RWPE2 (cell line): ENCODE measurements around the gene GAS6.

Experiments
- ATAC-seq: fragments of 200-7000 bp; cut with Tn5 transposase; 3 replicates; pipeline ENCODE4 v1.9.1; 2021; ENCODE audit warnings: low read depth
- DNase-seq: peaks from one replicate; pipeline ENCODE4 v3.0.0-alpha.2; 2020; ENCODE audit warnings: low spot score
- H3K27ac ChIP-seq: fragments of 450-650 bp; 2 replicates; pipeline ENCODE4 v1.5.1; 2017; ENCODE audit warnings: mild to moderate bottlenecking; ENCODE audit not compliant: poor library complexity, severe bottlenecking
- H3K27me3 ChIP-seq: fragments of 250-450 bp; sonication (Bioruptor Pico); 2 replicates; pipeline ENCODE4 v1.5.1; 2021; ENCODE audit warnings: mild to moderate bottlenecking, moderate library complexity; ENCODE audit not compliant: insufficient read depth, poor library complexity, severe bottlenecking
- H3K36me3 ChIP-seq: fragments of 250-450 bp; sonication (Bioruptor Pico); 2 replicates; pipeline ENCODE4 v1.5.1; 2020; ENCODE audit warnings: low read depth, mild to moderate bottlenecking, moderate library complexity
- H3K4me1 ChIP-seq: fragments of 250-450 bp; sonication (Bioruptor Pico); 2 replicates; pipeline ENCODE4 v1.5.1; 2021; ENCODE audit warnings: mild to moderate bottlenecking, moderate library complexity; ENCODE audit not compliant: insufficient read depth, poor library complexity, severe bottlenecking
- H3K4me3 ChIP-seq: fragments of 250-450 bp; sonication (Bioruptor Pico); 2 replicates; pipeline ENCODE4 v1.5.1; 2021; ENCODE audit warnings: mild to moderate bottlenecking, moderate library complexity; ENCODE audit not compliant: severe bottlenecking
- H3K9me3 ChIP-seq: fragments of 250-450 bp; sonication (Bioruptor Pico); 2 replicates; pipeline ENCODE4 v1.5.1; 2021; ENCODE audit warnings: mild to moderate bottlenecking, moderate library complexity; ENCODE audit not compliant: severe bottlenecking
- TF ChIP-seq, protein P1 (sequence below): fragments of 450-650 bp; IDR thresholded peaks from one replicate; pipeline ENCODE4 v1.5.1; 2017; ENCODE audit warnings: mild to moderate bottlenecking, moderate library complexity; ENCODE audit not compliant: poor library complexity, severe bottlenecking

Gene GAS6

DNA sequence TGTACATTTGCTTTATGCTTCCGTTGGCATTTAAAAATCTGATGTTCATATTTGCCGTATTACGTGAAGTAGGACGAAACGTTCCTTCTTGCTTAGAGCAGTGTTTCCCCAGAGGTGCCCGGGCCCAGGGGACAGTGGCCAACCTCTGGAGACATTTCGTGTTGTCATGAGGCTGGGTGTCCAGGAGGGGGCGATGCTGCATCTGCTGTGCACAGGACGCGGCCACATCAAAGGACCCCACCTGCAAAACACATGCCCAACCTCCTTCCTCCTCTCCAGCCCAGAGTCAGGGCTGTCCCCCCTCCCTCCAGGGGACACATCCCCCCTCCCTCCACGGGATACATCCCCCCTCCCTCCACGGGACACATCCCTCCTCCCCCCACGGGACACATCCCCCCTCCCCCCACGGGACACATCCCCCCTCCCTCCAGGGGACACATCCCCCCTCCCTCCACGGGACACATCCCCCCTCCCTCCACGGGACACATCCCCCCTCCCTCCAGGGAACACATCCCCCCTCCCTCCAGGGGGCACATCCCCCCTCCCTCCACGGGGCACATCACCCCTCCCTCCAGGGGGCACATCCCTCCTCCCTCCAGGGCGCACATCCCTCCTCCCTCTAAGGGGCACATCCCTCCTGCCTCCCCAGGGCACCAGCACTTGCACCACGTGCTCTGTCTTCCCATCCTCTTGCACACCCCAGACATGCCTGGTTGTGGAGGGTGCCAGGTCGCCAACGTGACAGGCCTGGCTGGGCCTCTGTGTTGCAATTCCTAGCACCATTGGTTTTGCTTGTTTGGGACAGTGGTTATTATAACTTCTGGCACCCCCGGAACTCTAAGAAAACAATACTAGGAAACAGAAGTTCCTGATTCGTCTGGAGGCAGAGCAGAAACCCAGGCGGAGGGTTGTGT lies 46.7 kb downstream of the GAS6 start:
- Histone ChIP-seq H3K4me3 (no peak overlapping the region), H3K9me3 (no peaks in the 10 kb centered on the region), H3K27ac (peak overlapping the region; percentile 27), H3K4me1 (peaks cover 14% of the 10 kb centered on the region), H3K27me3 (no peaks in the 10 kb centered on the region), H3K36me3 (peaks cover 6% of the 10 kb centered on the region)
- TF ChIP-seq, protein P1, sequence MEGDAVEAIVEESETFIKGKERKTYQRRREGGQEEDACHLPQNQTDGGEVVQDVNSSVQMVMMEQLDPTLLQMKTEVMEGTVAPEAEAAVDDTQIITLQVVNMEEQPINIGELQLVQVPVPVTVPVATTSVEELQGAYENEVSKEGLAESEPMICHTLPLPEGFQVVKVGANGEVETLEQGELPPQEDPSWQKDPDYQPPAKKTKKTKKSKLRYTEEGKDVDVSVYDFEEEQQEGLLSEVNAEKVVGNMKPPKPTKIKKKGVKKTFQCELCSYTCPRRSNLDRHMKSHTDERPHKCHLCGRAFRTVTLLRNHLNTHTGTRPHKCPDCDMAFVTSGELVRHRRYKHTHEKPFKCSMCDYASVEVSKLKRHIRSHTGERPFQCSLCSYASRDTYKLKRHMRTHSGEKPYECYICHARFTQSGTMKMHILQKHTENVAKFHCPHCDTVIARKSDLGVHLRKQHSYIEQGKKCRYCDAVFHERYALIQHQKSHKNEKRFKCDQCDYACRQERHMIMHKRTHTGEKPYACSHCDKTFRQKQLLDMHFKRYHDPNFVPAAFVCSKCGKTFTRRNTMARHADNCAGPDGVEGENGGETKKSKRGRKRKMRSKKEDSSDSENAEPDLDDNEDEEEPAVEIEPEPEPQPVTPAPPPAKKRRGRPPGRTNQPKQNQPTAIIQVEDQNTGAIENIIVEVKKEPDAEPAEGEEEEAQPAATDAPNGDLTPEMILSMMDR = peak; percentile 69
- ATAC-seq (peak; percentile 8; the same call in 2 of the 3 replicates), DNase-seq (peak; percentile 92)

DNA sequence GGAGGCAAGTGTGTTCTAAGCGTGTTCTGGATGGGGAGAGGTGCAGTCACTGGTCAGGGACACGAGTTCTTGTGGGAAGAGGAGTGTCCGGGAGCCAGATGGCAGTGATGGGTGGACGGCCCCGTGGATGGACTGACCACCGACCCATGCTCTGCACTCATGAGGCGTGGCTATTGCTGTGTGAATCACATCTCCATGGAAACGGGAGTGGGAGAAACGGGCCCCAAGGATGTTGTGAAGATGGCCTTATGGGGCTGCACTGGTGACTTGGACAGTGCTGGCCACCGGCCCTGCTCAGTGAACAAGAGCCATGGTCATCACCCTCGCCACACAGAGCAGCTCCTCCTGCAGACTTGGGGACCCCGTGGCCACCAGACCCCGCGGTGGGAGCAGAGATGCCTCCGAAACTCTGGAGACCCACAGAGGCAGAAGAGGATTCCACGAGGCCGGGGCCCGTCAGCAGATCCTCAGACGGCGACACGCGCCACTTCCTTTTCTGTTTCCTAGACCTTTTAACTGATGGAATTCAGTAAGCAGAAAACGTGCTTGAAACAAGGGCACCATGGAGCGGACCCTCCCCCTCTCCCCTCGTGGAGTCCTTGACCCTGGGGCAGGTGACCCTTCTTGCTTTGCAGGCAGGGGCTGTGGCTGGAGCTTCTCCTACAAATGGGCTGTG lies 47.5 kb downstream of the GAS6 start:
- Histone ChIP-seq H3K4me1 (peaks cover 7% of the 10 kb centered on the region), H3K27ac (no peak overlapping the region), H3K4me3 (no peak overlapping the region), H3K27me3 (no peaks in the 10 kb centered on the region), H3K9me3 (no peaks in the 10 kb centered on the region), H3K36me3 (no peaks in the 10 kb centered on the region; the same call in 1 of the 2 replicates)
- TF ChIP-seq, protein P1 = no peak
- no peak for DNase-seq
- ATAC-seq = no peak

DNA sequence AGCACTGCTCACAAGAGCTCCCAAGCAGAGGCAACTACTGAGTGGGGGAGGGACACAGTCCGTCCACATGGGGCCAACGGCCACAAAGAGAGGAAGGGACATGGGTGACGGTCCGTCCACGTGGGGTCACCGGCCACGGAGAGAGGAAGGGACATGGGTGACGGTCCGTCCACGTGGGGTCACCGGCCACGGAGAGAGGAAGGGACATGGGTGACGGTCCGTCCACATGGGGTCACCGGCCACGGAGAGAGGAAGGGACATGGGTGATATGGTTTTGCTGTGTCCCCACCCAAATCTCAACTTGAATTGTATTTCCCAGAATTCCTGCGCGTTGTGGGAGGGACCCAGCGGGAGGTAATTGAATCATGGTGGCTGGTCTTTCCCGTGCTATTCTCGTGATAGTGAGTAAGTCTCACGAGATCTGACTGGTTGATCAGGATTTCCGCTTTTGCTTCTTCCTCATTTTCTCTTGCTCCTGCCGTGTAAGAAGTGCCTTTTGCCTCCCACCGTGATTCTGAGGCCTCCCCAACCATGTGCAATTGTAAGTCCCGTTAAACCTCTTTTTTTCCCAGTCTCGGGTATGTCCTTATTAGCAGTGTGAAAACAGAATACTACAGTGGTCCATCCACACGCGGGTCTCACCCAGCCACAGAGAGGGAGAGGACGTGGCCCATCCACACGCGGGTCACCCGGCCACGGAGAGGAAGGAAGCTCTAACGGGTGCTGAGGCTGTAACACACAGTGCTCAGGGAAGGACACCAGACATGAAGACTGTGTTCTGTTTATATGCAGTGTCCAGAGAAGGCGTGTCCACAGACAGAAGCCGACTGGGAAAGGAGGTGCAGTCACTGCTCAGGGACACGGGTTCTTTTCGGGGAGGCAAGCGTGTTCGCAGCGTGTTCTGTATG lies 48.5 kb downstream of the GAS6 start:
- no peak overlapping the region for H3K27ac ChIP-seq
- H3K36me3 ChIP-seq = no peaks in the 10 kb centered on the region; the same call in 1 of the 2 replicates
- DNase-seq (no peak), ATAC-seq (no peak)
- no peaks in the 10 kb centered on the region for H3K9me3 ChIP-seq
- no peaks in the 10 kb centered on the region for H3K27me3 ChIP-seq
- H3K4me3 ChIP-seq = no peak overlapping the region
- H3K4me1 ChIP-seq = peaks cover under 1% of the 10 kb centered on the region
- TF ChIP-seq, protein P1 = no peak

DNA sequence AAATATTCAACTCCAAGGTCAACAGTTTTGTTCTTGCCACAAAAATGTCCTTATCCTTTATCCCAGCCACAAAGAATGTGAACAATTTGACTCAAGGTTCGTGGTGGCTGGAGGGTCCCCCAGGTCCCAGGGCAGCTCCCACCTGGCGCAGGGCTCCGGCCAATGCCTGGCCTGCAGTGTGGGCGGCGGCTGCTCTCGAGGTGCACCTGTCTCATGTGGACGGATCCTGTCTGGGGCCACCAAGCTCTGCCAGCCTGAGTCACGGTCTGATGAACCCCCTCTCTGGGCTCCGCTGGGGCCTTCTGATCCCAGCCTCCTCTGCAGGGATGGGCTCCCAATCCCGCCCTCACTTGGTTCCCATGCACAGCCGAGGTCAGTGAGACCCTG lies 49.4 kb downstream of the GAS6 start:
- Histone ChIP-seq H3K27ac (no peak overlapping the region), H3K27me3 (no peaks in the 10 kb centered on the region)
- no peak for ATAC-seq

More for the DNA sequence above, 49.4 kb downstream of the GAS6 start:
- H3K9me3 ChIP-seq = no peaks in the 10 kb centered on the region
- no peak for DNase-seq
- TF ChIP-seq, protein P1 = no peak
- no peaks in the 10 kb centered on the region for H3K36me3 ChIP-seq
- no peak overlapping the region for H3K4me3 ChIP-seq
- no peaks in the 10 kb centered on the region for H3K4me1 ChIP-seq
